Vagina (tissue), 2 donors: ENCODE measurements around the gene CASQ1.

Source experiments
- POLR2A ChIP-seq, 2 donors: fragments of 450-650 bp; IDR thresholded peaks; one replicate each; pipeline ENCODE4 v1.6.1; 2017; ENCODE audit warnings: antibody characterized with exemption in 2 of 2, mild to moderate bottlenecking in 2 of 2, moderate library complexity in 2 of 2
- POLR2AphosphoS5 ChIP-seq, 2 donors: sonication (generic); formaldehyde crosslinking; IDR thresholded peaks; one replicate each; pipeline ENCODE4 v1.9.0; 2017; ENCODE audit warnings: antibody characterized with exemption in 2 of 2, mild to moderate bottlenecking in 2 of 2, low read depth in 1 of 2; ENCODE audit not compliant: insufficient read depth in 1 of 2
- TF ChIP-seq, protein P1 (sequence below), 3 experiments: fragments of 450-650 bp in 2 of 3; fragments of 200-600 bp in 1 of 3; sonication (generic) in 1 of 3; IDR thresholded peaks; one replicate each; pipeline ENCODE4 v1.5.1; 2017 to 2019; ENCODE audit warnings: antibody characterized with exemption in 3 of 3, mild to moderate bottlenecking in 2 of 3, moderate library complexity in 2 of 3

DNA sequence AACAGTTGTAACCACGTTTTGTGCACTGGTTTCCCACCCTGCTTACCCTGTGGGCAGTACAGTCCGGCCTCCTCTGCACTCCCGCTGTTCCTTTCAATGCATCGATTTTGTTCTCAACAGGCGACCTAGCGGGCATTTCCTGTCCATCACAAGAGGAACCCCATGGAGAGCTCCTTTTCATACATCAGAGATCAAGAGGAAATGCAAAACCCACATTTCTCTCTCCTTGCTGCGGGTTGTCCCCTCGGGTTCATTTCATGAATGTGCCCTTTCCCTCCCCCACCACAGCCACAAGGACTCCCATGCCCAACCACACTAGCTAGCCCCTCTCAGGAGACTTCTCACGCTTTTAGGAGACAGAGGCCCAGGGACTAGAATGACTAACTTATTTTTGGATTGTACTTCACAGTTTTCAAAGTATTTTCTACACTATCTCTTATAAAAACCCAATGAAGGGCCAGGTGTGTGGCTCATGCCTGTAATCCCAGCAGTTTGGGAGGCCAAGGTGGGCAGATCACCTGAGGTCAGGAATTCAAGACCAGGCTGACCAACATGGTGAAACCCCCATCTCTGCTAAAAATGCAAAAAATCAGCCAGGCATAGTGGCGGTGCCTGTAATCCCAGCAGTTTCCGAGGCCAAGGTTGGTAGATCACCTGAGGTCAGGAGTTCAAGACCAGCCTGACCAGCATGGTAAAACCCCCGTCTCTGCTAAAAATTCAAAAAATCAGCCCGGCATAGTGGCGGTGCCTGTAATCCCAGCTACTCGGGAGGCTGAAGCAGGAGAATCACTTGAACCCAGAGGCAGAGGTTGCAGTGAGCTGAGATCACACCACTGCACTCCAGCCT, 20.6 kb upstream of the CASQ1 start:
- TF ChIP-seq, protein P1, sequence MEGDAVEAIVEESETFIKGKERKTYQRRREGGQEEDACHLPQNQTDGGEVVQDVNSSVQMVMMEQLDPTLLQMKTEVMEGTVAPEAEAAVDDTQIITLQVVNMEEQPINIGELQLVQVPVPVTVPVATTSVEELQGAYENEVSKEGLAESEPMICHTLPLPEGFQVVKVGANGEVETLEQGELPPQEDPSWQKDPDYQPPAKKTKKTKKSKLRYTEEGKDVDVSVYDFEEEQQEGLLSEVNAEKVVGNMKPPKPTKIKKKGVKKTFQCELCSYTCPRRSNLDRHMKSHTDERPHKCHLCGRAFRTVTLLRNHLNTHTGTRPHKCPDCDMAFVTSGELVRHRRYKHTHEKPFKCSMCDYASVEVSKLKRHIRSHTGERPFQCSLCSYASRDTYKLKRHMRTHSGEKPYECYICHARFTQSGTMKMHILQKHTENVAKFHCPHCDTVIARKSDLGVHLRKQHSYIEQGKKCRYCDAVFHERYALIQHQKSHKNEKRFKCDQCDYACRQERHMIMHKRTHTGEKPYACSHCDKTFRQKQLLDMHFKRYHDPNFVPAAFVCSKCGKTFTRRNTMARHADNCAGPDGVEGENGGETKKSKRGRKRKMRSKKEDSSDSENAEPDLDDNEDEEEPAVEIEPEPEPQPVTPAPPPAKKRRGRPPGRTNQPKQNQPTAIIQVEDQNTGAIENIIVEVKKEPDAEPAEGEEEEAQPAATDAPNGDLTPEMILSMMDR (IDR thresholded peaks at IDR 0.05), result no peak
- no peak for TF ChIP-seq POLR2AphosphoS5 (IDR thresholded peaks at IDR 0.05; ENCODE audit: insufficient read depth in 1 of 2, low read depth in 1 of 2)
- TF ChIP-seq POLR2A (IDR thresholded peaks at IDR 0.05), result no peak
